MV-4-11 (cell line): Measurements from ENCODE around the gene PM20D1.
"Not testable (repeated sequence)": the region's sequence is repeated elsewhere in the genome, so short reads cannot be mapped to it uniquely, and the experiment has no call there.

Source experiments
- DNase-seq: peaks from one replicate; lab custom pipeline; 2025; lab: John Stamatoyannopoulos, UW

PM20D1 gene

GRCh38 chr1:205849619-205850355, at the start of gene PM20D1:
Gene PM20D1 (minus strand): TSS chr1:205850132. CDS start chr1:205850072, 60 bp downstream.
- peak; percentile 69 for DNase-seq

GRCh38 chr1:205896351-205896750, 46.4 kb upstream of the PM20D1 start:
- DNase-seq = no peak

GRCh38 chr1:205894119-205894518, 44.2 kb upstream of the PM20D1 start:
- not testable (repeated sequence) for DNase-seq

GRCh38 chr1:205892175-205892574, 42.2 kb upstream of the PM20D1 start:
- not testable (repeated sequence) for DNase-seq

GRCh38 chr1:205891481-205891880, 41.5 kb upstream of the PM20D1 start:
- DNase-seq = not testable (repeated sequence)

GRCh38 chr1:205890631-205891030, 40.7 kb upstream of the PM20D1 start:
- not testable (repeated sequence) for DNase-seq

GRCh38 chr1:205889706-205890105, 39.8 kb upstream of the PM20D1 start:
- DNase-seq = not testable (repeated sequence)

- DNase-seq = not testable (repeated sequence)
These were observed 39.1 kb upstream of the PM20D1 start for GRCh38 chr1:205889006-205889405.

- no peak for DNase-seq
These were observed 33.9 kb upstream of the PM20D1 start for GRCh38 chr1:205883792-205884191.

GRCh38 chr1:205880923-205881322, 31.0 kb upstream of the PM20D1 start:
- no peak for DNase-seq

GRCh38 chr1:205879974-205880373, 30.0 kb upstream of the PM20D1 start:
- DNase-seq = no peak

- peak; percentile 73 for DNase-seq
These were observed 28.1 kb upstream of the PM20D1 start for GRCh38 chr1:205878026-205878425.

GRCh38 chr1:205873148-205873547, 23.2 kb upstream of the PM20D1 start:
- not testable (repeated sequence) for DNase-seq

- DNase-seq = no peak
These were observed 20.3 kb upstream of the PM20D1 start for GRCh38 chr1:205870236-205870635.

- no peak for DNase-seq
These were observed 11.6 kb upstream of the PM20D1 start for GRCh38 chr1:205861540-205861939.

- DNase-seq = no peak
These were observed 8.4 kb upstream of the PM20D1 start for GRCh38 chr1:205858141-205858961.

- DNase-seq = not testable (repeated sequence)
These were observed 7.6 kb upstream of the PM20D1 start for GRCh38 chr1:205857501-205857900.

GRCh38 chr1:205856433-205856832, 6.5 kb upstream of the PM20D1 start:
- no peak for DNase-seq

- DNase-seq = no peak
These were observed 3.0 kb upstream of the PM20D1 start for GRCh38 chr1:205852969-205853368.

GRCh38 chr1:205851993-205852392, 2.1 kb upstream of the PM20D1 start:
- no peak for DNase-seq

- no peak for DNase-seq
These were observed 6.7 kb downstream of the PM20D1 start for GRCh38 chr1:205843036-205843859.

- no peak for DNase-seq
These were observed 7.7 kb downstream of the PM20D1 start for GRCh38 chr1:205842229-205842628.
